Stimulated activated naive CD8-positive, alpha-beta T cell treated with anti-CD3 and anti-CD28 coated beads, Interleukin-15, amount 100 ng/mL, for 72 hours (primary cell): ENCODE results near the gene CYBA.

Experiments used
- ATAC-seq: fragments of 150-1000 bp; cut with Tn5 transposase; 2 replicates; pipeline ENCODE4 v1.10.0; 2021; ENCODE audit warnings: mild to moderate bottlenecking, moderate library complexity
- DNase-seq, 2 donors: peaks; one replicate each; pipeline ENCODE4 v3.0.0; 2021 to 2022
- H3K27ac Mint-ChIP-seq, 2 donors: one replicate each; pipeline ENCODE4 v1.8.0; 2022; ENCODE audit warnings: mild to moderate bottlenecking in 2 of 2, mixed read lengths in 2 of 2, moderate library complexity in 2 of 2
- H3K27me3 Mint-ChIP-seq: one replicate; pipeline ENCODE4 v1.8.0; 2022; ENCODE audit warnings: mixed read lengths
- H3K4me1 Mint-ChIP-seq: one replicate; pipeline ENCODE4 v1.8.0; 2022; ENCODE audit warnings: mild to moderate bottlenecking, mixed read lengths
- H3K4me3 Mint-ChIP-seq, 2 donors: one replicate each; pipeline ENCODE4 v1.8.0; 2022; ENCODE audit warnings: mild to moderate bottlenecking in 2 of 2, mixed read lengths in 2 of 2, moderate library complexity in 1 of 2
- H3K9me3 Mint-ChIP-seq, 2 donors: one replicate each; pipeline ENCODE4 v1.8.0; 2022; ENCODE audit warnings: mixed read lengths in 2 of 2

CYBA gene

DNA sequence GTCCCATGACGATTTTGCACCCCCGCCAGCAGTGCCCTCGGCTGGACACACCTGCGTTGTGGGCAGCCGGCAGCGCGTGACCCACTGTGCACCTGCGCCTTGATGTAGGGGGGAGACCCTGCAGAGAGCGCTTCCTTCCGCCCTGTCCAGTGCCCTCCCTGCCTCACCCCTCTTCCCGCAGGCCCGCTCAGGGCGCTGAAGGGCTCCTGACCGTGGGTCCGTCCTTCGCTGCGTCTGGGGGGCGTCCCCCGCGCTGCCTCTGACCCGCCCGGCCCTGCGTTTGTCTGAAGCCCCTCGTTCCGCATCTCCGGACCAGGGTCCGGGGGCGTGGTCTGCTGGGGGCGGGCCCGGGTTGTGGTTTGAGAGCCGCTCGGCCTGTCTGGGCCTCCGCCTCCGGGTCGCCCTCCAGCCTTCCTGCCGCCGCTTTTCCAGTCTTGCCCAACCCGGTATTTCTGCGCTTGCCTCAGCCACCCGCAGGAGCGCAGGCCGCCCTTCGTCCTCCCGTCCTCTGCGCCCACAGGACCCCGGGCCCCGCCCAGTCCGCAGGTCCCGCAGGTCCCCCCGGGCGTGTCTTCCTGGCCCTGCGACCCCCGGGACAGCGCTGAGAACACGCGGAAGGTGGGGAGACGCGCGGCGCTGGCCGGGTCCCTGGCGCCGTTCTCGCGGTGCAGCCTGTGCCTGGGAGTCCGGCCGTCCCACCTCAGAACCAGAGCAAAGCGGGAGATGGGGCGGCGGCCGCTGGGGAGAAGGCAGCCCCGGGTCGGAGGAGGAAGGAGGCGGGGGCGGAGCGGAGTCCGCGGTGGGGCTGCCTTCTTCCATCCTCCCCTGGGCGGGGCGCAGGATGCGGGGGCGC is 16.5 kb downstream of the CYBA start:
- H3K27me3 Mint-ChIP-seq: peaks cover 40% of the 10 kb centered on the region
- H3K27ac Mint-ChIP-seq: peak overlapping the region in 1 of 2 donors; percentile 92
- DNase-seq (peak; percentile 61 to 66), ATAC-seq (peak; percentile 58)
- H3K4me3 Mint-ChIP-seq: peak overlapping the region; percentile 80 to 92
- H3K4me1 Mint-ChIP-seq: peaks cover 79% of the 10 kb centered on the region
- peaks cover 0 to 10% of the 10 kb centered on the region in 2 donors for H3K9me3 Mint-ChIP-seq

DNA sequence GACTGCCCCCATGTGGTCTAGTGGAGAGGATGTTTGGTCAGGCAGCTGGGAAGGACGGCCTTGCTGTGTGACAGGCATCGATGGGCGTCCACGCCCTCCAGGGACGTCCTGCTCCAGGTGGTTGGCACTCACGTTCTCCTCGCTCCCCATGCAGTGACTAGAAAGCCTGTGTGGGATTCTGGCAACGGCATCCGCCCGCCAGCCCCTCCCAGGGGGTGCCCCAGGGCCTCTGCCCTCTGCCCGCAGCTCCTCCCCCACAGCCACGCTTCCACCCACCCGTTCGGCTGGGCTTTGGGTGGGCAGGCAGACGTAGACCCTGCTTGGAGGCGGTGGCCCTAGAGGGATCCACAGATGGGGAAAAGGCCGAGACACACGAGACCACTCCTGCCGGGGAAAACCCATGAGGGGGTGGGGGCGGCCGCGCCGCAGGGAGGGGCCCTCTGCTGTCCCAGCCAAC is 17.1 kb downstream of the CYBA start:
- H3K27me3 Mint-ChIP-seq: peaks cover 34% of the 10 kb centered on the region
- peaks cover 73% of the 10 kb centered on the region for H3K4me1 Mint-ChIP-seq
- ATAC-seq (peak; percentile 64), DNase-seq (peak; percentile 66 to 75)
- peak overlapping the region in 1 of 2 donors; percentile 71 for H3K27ac Mint-ChIP-seq
- peak overlapping the region; percentile 80 to 92 for H3K4me3 Mint-ChIP-seq
- H3K9me3 Mint-ChIP-seq: peaks cover 0 to 10% of the 10 kb centered on the region in 2 donors

DNA sequence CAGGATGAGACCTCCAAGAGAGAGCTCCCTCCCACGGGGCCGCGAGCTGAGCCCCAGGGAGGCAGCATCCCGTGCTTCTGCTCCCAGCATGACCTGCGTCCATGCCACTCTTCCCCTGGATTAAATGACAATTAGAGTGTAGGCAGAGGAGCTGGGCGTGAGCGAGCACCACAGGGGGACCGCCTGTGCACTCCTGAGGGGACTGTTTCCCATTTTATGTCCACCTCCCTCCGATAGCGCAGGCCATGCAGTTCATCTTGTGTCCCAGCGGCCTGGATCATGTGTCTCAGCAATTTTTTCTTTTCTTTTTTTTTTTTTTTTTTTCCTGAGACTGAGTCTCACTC is 18.3 kb downstream of the CYBA start:
- Mint-ChIP-seq H3K9me3 (peaks cover 0 to 8% of the 10 kb centered on the region in 2 donors), H3K27me3 (peaks cover 22% of the 10 kb centered on the region), H3K4me1 (peaks cover 64% of the 10 kb centered on the region), H3K27ac (peak overlapping the region in 1 of 2 donors; percentile 42), H3K4me3 (no peak overlapping the region)
- DNase-seq (no peak), ATAC-seq (no peak)

DNA sequence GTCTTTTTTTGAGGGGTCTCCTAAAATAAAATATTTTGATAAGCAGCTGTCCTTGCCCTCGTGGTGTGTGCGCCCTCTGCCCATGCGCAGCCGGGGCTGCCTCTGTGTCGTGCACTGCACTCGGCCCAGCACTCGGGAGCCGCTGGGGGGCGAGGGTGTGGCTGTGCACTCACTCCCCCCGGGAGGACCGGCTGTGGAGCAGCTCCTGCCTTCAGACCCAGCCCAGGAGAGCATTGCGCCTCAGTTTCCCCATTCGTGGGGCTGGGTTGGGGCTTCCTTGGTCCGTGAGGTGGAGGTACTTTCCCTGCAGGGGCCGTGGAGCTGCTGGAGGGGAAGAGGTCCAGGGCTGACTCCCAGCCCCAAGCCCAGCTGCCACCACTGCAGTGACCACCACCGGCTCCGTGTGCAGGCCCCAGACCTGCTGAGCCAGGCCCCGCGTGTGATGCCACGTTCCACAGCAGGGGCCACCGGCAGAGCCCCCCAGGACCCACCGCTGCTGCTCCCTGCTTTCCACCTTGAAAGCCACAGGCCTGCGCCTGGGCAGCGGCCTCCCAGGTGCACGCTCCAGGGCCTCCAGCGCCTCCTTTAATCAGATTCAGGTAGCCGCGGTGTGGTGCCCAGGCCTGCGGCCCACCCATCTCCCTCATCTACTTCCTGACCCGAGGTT is 18.8 kb downstream of the CYBA start:
- Mint-ChIP-seq H3K9me3 (peaks cover 0 to 2% of the 10 kb centered on the region in 2 donors), H3K4me3 (no peak overlapping the region)

DNA sequence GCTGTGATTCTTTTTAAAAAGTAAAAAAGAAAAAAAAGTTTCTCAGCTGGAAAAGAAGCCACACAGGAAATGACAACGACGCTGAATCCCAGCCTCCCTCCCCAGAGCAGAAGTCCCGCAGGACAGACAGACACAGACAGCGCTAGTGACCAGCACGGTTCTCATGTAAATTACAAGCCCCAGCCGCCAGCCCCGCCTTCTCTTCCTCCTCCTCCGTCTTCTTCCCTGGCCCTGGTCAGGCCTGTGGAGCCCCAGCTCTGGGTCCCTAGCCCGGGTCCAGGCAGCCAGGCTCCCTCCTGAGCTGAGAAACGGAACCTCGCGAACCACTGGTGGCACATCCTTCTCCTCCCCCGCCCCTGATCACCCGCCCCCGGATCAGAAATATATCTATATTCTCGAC is 19.5 kb downstream of the CYBA start:
- no peak overlapping the region for H3K27ac Mint-ChIP-seq
- no peak overlapping the region for H3K4me3 Mint-ChIP-seq

More for the DNA sequence above, 18.8 kb downstream of the CYBA start:
- DNase-seq (no peak), ATAC-seq (no peak)
- peaks cover 17% of the 10 kb centered on the region for H3K27me3 Mint-ChIP-seq
- peak overlapping the region in 1 of 2 donors; percentile 42 for H3K27ac Mint-ChIP-seq
- H3K4me1 Mint-ChIP-seq: peaks cover 61% of the 10 kb centered on the region

DNA sequence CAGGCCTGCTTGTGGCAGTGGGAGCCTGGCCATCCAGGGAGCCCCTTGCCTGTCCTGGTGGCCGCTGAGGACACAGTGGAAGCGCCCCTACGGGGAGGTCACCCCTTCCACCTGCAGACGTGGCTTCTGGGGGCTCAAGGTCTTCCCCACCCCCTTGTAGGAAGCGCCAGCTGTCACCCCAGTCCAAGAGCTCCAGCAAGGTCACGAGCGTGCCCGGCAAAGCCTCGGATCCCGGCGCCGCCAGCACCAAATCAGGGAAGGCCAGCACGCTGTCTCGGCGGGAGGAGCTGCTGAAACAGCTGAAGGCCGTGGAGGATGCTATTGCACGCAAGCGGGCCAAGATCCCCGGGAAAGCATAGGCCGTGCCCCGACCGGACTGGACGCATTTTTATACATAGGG is 19.9 kb downstream of the CYBA start:
- Mint-ChIP-seq H3K4me1 (peaks cover 52% of the 10 kb centered on the region), H3K27me3 (peaks cover 9% of the 10 kb centered on the region), H3K27ac (peak overlapping the region in 1 of 2 donors; percentile 27), H3K4me3 (no peak overlapping the region), H3K9me3 (no peaks in the 10 kb centered on the region)
- ATAC-seq (no peak), DNase-seq (no peak)

More for the DNA sequence above, 19.5 kb downstream of the CYBA start:
- ATAC-seq (no peak), DNase-seq (no peak)
- Mint-ChIP-seq H3K4me1 (peaks cover 57% of the 10 kb centered on the region), H3K9me3 (no peaks in the 10 kb centered on the region), H3K27me3 (peaks cover 14% of the 10 kb centered on the region)

DNA sequence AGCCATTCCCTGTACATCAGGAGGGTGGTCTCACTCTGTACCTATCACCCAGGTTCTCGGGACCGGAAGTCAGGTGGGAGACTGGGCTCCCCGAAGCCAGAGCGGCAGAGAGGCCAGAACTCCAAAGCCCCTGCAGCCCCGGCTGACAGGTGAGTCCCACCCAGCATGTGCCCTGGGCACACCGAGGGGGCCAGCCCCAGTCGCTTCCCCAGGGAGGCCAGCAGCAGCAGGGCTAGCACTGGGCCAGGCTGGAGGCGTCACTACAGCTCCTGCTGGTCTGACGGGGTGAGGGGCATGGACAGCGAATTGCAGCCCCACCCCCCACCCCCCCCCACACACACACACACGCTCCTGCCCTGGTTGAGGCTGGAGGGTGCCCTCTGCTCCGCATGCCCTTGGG is 20.4 kb downstream of the CYBA start:
- no peak overlapping the region for H3K27ac Mint-ChIP-seq
- peaks cover 4% of the 10 kb centered on the region for H3K27me3 Mint-ChIP-seq
- no peak overlapping the region for H3K4me3 Mint-ChIP-seq
- H3K4me1 Mint-ChIP-seq: peaks cover 49% of the 10 kb centered on the region
- ATAC-seq: no peak
- no peak for DNase-seq
- no peaks in the 10 kb centered on the region for H3K9me3 Mint-ChIP-seq

DNA sequence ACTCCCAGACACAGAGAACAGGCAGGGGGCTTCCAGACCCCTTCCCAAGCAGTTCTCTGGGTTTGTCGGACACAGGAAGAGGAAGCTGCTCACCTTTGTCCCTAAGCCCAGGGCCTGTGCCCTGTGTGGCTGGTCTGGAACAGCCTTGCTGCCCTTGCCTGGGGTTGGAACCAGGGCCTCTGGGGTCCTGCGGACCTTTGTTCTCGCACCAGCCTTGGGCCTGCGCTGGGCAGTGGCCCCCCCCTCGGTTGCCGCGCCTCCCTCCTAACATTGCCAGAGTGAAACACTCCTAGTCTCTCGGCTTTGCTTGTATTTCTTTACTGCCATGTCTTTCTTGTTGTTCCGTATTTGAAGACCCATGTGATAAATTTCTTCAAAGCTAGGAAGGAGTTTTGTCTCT is 21.0 kb downstream of the CYBA start:
- Mint-ChIP-seq H3K9me3 (no peaks in the 10 kb centered on the region), H3K4me1 (peaks cover 47% of the 10 kb centered on the region), H3K27ac (peak overlapping the region; percentile 72 to 76), H3K27me3 (no peaks in the 10 kb centered on the region), H3K4me3 (no peak overlapping the region)
- DNase-seq (no peak), ATAC-seq (no peak)

DNA sequence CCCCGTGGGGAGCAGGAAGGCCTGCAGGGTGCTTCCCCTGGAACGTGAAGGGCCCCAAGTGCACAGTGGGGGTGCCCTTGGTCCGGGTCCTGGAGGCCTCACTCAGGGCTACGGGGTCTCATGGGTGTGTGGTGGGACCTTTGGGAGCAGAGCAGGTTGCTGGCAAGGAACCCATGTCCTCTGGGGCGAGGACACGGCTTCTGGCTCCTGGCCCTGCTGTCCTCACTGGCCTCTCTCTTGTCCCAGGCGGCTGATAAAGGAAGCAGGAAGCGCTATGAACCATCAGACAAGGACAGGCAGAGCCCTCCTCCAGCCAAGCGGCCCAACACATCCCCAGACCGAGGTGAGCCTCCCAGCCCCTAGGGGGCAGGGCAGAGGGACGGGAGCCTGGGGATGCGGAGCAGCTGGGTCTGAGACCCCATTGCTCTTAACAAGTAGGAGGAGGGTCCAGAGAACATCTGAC is 22.3 kb downstream of the CYBA start:
- peaks cover 42% of the 10 kb centered on the region for H3K4me1 Mint-ChIP-seq
- no peaks in the 10 kb centered on the region for H3K9me3 Mint-ChIP-seq
- ATAC-seq: no peak
- no peak overlapping the region for H3K4me3 Mint-ChIP-seq
- peak overlapping the region in 1 of 2 donors; percentile 46 for H3K27ac Mint-ChIP-seq
- H3K27me3 Mint-ChIP-seq: no peaks in the 10 kb centered on the region
- no peak for DNase-seq

DNA sequence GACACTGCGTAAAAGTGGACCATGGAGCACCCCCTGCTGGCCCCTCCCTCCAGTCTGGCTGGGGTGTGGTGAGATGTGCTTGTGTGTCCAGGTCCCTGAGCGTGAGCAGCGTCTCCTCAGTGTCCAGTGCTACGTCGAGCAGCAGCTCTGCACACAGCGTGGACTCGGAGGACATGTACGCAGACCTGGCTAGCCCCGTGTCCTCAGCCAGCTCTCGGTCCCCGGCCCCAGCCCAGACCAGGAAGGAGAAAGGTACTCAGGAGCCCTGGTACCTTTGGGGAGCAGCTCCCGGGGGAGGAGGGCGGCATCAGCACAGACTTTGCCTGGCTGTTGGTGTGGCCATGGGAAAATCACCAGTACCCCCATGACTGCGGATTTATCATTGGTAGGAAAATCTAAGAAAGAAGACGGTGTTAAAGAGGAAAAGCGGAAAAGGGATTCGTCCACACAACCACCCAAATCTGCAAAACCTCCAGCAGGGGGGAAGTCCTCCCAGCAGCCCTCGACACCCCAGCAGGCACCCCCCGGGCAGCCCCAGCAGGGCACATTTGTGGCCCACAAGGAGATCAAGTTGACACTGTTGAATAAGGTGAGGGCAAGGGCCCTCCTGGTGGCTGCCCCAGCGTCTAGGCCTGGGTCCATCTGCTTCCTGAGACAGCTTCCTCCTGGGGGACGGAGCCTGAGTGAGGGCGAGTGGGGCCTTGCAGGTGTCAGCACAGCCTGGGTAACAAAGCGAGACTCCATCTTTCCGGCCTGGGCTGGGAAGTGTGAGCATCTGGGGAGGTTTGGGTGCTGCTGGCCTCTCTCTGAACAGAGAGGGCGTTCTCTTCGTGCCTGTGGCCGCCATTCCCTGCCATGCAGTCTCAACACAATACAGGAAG is 23.1 kb downstream of the CYBA start:
- Mint-ChIP-seq H3K9me3 (no peaks in the 10 kb centered on the region), H3K4me1 (peaks cover 41% of the 10 kb centered on the region), H3K27ac (peak overlapping the region in 1 of 2 donors; percentile 54), H3K4me3 (no peak overlapping the region), H3K27me3 (no peaks in the 10 kb centered on the region)
- ATAC-seq (no peak), DNase-seq (no peak)

DNA sequence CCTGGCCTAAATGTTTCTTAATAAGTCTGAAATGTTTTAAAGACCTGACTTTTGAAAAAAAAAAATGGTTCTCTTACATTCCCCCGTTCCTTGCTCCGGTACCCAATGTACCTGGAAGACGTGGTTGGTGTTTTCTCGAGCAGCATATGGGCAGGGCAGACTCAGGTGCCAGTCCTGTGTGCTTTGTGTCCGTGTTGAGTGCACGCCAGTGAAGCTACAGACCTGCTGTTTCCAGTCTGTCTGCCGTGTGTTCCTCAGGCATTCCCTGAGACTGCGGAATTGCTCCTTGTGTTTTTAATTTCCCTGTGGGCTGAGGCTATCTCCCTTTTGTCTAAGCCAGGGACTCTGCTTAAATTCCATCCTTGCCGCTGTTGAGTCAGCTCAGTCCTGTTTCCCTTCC is 24.2 kb downstream of the CYBA start:
- no peaks in the 10 kb centered on the region for H3K27me3 Mint-ChIP-seq
- H3K4me1 Mint-ChIP-seq: peaks cover 31% of the 10 kb centered on the region
- DNase-seq (no peak), ATAC-seq (no peak)
- H3K4me3 Mint-ChIP-seq: no peak overlapping the region
- no peak overlapping the region for H3K27ac Mint-ChIP-seq
- H3K9me3 Mint-ChIP-seq: no peaks in the 10 kb centered on the region

DNA sequence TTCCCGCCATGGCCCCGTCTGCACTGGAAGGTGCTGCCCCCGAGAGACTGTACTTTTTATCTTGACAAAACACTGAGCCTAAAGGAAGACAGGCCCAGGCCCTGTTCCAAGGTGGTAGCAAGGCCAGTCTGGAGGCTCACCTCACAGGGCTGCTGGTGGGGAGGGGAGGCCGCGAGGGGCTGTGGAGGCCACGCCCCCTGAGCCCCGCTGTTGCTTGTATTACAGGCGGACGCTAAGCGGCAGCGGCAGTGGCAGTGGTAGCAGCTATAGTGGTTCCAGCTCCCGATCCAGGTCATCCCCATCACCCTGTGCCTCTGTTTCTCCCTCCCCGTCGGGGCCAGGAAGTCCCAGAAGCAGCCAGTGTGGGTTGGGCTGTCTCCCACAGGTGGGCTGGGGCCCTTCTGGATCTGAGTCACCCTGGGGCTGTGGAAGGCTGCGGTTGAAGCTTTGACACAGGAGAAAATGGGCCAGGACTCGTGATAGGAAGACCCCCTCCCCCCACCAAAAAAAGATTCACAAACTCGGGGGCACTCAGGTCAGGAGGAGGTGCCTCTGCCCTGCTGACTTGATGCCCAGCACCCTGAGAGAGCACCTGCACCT is 25.8 kb downstream of the CYBA start:
- H3K4me3 Mint-ChIP-seq: no peak overlapping the region
- no peaks in the 10 kb centered on the region for H3K27me3 Mint-ChIP-seq
- no peak for DNase-seq
- H3K9me3 Mint-ChIP-seq: no peaks in the 10 kb centered on the region
- peak overlapping the region in 1 of 2 donors; percentile 89 for H3K27ac Mint-ChIP-seq
- peaks cover 30% of the 10 kb centered on the region for H3K4me1 Mint-ChIP-seq
- ATAC-seq: no peak

DNA sequence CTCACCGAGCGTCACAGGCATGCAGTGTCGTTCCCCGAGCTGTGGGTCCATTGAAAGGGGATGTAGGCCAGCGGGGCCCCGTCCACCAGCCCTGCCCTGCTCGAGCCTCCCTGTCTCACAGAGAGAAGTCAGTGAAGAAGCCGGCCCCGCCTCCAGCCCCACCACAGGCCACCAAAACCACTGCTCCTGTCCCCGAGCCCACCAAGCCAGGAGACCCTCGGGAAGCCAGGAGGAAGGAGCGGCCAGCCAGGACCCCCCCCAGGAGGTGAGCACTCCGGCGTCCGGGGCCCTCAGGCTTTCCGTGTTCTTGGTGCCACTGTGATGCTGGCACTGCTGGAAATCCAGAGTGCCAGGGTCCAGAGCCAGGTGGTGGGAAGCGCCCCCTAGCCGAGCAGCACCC is 26.4 kb downstream of the CYBA start:
- ATAC-seq: no peak
- Mint-ChIP-seq H3K27ac (peak overlapping the region in 1 of 2 donors; percentile 48), H3K4me3 (no peak overlapping the region), H3K27me3 (no peaks in the 10 kb centered on the region), H3K4me1 (peaks cover 36% of the 10 kb centered on the region), H3K9me3 (no peaks in the 10 kb centered on the region)
- DNase-seq: no peak

DNA sequence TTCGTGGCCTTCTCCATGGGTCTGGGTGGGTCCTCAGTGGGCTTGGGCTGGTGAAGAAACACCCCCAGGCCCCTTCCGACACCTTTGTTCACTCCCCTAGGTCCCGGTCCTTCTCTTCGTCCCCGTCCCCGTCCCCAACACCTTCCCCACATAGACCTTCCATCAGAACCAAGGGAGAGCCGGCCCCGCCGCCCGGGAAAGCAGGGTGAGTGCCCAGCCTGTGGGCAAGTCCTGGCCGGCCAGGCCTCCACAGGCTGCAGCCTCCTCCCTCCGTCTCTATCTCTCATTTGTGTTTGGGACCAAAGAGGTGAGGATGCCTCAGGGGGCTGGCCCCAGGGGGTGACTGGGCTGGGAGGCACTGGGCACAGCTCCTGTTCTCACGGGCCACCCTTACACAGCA is 27.0 kb downstream of the CYBA start:
- Mint-ChIP-seq H3K4me3 (no peak overlapping the region), H3K9me3 (no peaks in the 10 kb centered on the region), H3K4me1 (peaks cover 43% of the 10 kb centered on the region), H3K27me3 (no peaks in the 10 kb centered on the region), H3K27ac (peak overlapping the region in 1 of 2 donors; percentile 59)
- no peak for ATAC-seq
- DNase-seq: no peak

DNA sequence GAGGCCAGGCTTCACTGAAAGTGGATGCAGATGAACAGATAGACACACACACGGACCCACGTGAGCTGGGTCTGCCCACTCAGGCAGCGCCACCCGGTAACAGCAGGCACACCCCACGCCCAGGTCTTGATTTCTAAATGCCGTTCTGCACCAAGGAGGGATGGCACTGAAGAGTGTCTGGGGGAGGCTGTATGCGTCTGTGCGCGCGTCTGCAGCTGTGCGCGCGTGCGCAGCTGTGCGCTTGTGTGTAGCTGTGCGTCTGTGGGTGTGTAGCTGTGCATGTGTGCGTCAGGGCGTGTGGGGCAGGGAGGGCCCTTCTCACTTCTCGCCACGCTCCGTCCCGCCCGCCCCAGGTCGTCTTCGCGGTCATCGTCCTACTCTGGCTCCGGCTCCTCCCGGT is 28.0 kb downstream of the CYBA start:
- no peak overlapping the region for H3K4me3 Mint-ChIP-seq
- H3K27me3 Mint-ChIP-seq: no peaks in the 10 kb centered on the region
- H3K4me1 Mint-ChIP-seq: peaks cover 52% of the 10 kb centered on the region
- no peak for ATAC-seq
- DNase-seq: no peak
- peak overlapping the region in 1 of 2 donors; percentile 82 for H3K27ac Mint-ChIP-seq
- no peaks in the 10 kb centered on the region for H3K9me3 Mint-ChIP-seq
